Lower leg skin (tissue), 3 donors: ENCODE measurements around the gene COX14.

ENCODE experiments used
- CTCF ChIP-seq, 3 donors: fragments of 450-650 bp; IDR thresholded peaks; one replicate each; pipeline ENCODE4 v1.5.1; 2016; ENCODE audit warnings: antibody characterized with exemption in 3 of 3, mild to moderate bottlenecking in 3 of 3, moderate library complexity in 2 of 3
- POLR2A ChIP-seq, 2 donors: fragments of 450-650 bp; IDR thresholded peaks; one replicate each; pipeline ENCODE4 v1.6.1; 2016 to 2017; ENCODE audit warnings: antibody characterized with exemption in 2 of 2, mild to moderate bottlenecking in 1 of 2, moderate library complexity in 1 of 2

GRCh38 chr12:50075808-50076170 lies 36.2 kb upstream of the COX14 start:
- TF ChIP-seq CTCF (IDR thresholded peaks at IDR 0.05): no peak
- no peak for TF ChIP-seq POLR2A (IDR thresholded peaks at IDR 0.05)
